K562 (cell line): ENCODE measurements around the gene SND1. TPM values are rescaled to one million over a fixed set of nuclear protein-coding genes. Genes with fewer than 3 reads are reported as not detected.

Source experiments
- ARID2 ChIP-seq: fragments of 450-650 bp; IDR thresholded peaks from 2 replicates; pipeline ENCODE4 v1.6.1; 2017; ENCODE audit warnings: antibody characterized with exemption, mild to moderate bottlenecking
- CBFB ChIP-seq: sonication (generic); formaldehyde crosslinking; IDR thresholded peaks from 2 replicates; pipeline ENCODE4 v1.4.0; 2020; ENCODE audit warnings: mild to moderate bottlenecking, missing genetic modification reagents
- CTBP1 ChIP-seq: fragments of 450-650 bp; IDR thresholded peaks from 2 replicates; pipeline ENCODE4 v1.6.1; 2016; ENCODE audit warnings: borderline replicate concordance
- CTCF ChIP-seq, 3 experiments: IDR thresholded peaks in 2 of 3; conservative IDR thresholded peaks in 1 of 3; 2 replicates each; pipeline ENCODE4 v1.5.1; 2011 to 2012; ENCODE audit warnings: low read length in 3 of 3, mild to moderate bottlenecking in 3 of 3, control low read depth in 2 of 3, improper control_type of control experiment in 1 of 3, inconsistent platforms in 1 of 3, low read depth in 1 of 3, mixed read lengths in 1 of 3, moderate library complexity in 1 of 3; ENCODE audit not compliant: insufficient read depth in 2 of 3
- FOS ChIP-seq: IDR thresholded peaks from 3 replicates; pipeline ENCODE4 v1.6.1; 2011; ENCODE audit not compliant: insufficient read length; ENCODE audit errors: extremely low read depth
- FOXK2 ChIP-seq, 2 experiments: fragments of 450-650 bp; IDR thresholded peaks in 1 of 2; conservative IDR thresholded peaks in 1 of 2; 2 replicates each; pipeline ENCODE4 v1.6.1; 2016; ENCODE audit warnings: low read depth in 2 of 2, mild to moderate bottlenecking in 1 of 2
- KDM1A ChIP-seq, 2 experiments: fragments of 450-650 bp; IDR thresholded peaks; 2 replicates each; pipeline ENCODE4 v1.6.1; 2016; ENCODE audit warnings: mild to moderate bottlenecking in 2 of 2
- MTA2 ChIP-seq: fragments of 450-650 bp; IDR thresholded peaks from 2 replicates; pipeline ENCODE4 v1.6.1; 2016; ENCODE audit warnings: low read depth
- MXI1 ChIP-seq: IDR thresholded peaks from 2 replicates; pipeline ENCODE4 v1.6.1; 2011; ENCODE audit warnings: low read depth, mild to moderate bottlenecking, improper control_type of control experiment, low read length
- MYNN ChIP-seq, 2 experiments: sonication (generic); formaldehyde crosslinking in 1 of 2; IDR thresholded peaks; 2 replicates each; pipeline versions ENCODE4 v1.5.0 to v1.6.1; 2016 to 2020; ENCODE audit warnings: antibody characterized with exemption in 1 of 2, missing genetic modification reagents in 1 of 2
- PKNOX1 ChIP-seq: fragments of 450-650 bp; IDR thresholded peaks from 2 replicates; pipeline ENCODE4 v1.6.1; 2016
- POLR2A ChIP-seq: fragments of 450-650 bp; conservative IDR thresholded peaks from 2 replicates; pipeline ENCODE4 v1.6.1; 2016
- POLR2B ChIP-seq: fragments of 450-650 bp; IDR thresholded peaks from 2 replicates; pipeline ENCODE4 v1.6.1; 2018; ENCODE audit warnings: low read depth; ENCODE audit not compliant: partially characterized antibody
- SP1 ChIP-seq: sonication (generic); formaldehyde crosslinking; IDR thresholded peaks from 2 replicates; pipeline ENCODE4 v1.8.1; 2022; ENCODE audit warnings: mild to moderate bottlenecking, missing genetic modification reagents
- SREBF2 ChIP-seq: sonication (generic); formaldehyde crosslinking; IDR thresholded peaks from 2 replicates; pipeline ENCODE4 v1.4.0; 2020; ENCODE audit warnings: mild to moderate bottlenecking, missing genetic modification reagents
- SUPT5H ChIP-seq: fragments of 450-650 bp; IDR thresholded peaks from 2 replicates; pipeline ENCODE4 v1.6.1; 2016
- THAP7 ChIP-seq: fragments of 250-450 bp; sonication (Bioruptor Pico); IDR thresholded peaks from 2 replicates; pipeline ENCODE4 v1.5.0; 2021
- TOE1 ChIP-seq, 2 experiments: fragments of 450-650 bp in 1 of 2; sonication (generic) in 1 of 2; formaldehyde crosslinking in 1 of 2; IDR thresholded peaks; 2 replicates each; pipeline versions ENCODE4 v1.7.1 to v1.8.0; 2016 to 2022; ENCODE audit warnings: borderline replicate concordance in 2 of 2, mild to moderate bottlenecking in 2 of 2, antibody characterized with exemption in 1 of 2, inconsistent platforms in 1 of 2, low read depth in 1 of 2, missing genetic modification reagents in 1 of 2, moderate library complexity in 1 of 2
- ZFP1 ChIP-seq: fragments of 450-650 bp; formaldehyde crosslinking; IDR thresholded peaks from 2 replicates; pipeline ENCODE4 v1.4.0; 2020; ENCODE audit warnings: mild to moderate bottlenecking, mixed read lengths
- ZFPM2 ChIP-seq: fragments of 250-450 bp; sonication (Bioruptor Pico); IDR thresholded peaks from 2 replicates; pipeline ENCODE4 v1.5.1; 2022; ENCODE audit warnings: mild to moderate bottlenecking
- ZNF175 ChIP-seq: fragments of 200-800 bp; sonication (Bioruptor generic); IDR thresholded peaks from 2 replicates; pipeline ENCODE4 v1.6.1; 2016; ENCODE audit warnings: low read depth, mild to moderate bottlenecking, missing genetic modification characterization, missing compliant biosample characterization
- ZNF197 ChIP-seq: fragments of 200-800 bp; sonication (Bioruptor generic); IDR thresholded peaks from 2 replicates; pipeline ENCODE4 v1.6.1; 2016; ENCODE audit warnings: low read depth, missing genetic modification characterization, missing compliant biosample characterization
- ZNF217 ChIP-seq: sonication (generic); formaldehyde crosslinking; IDR thresholded peaks from 2 replicates; pipeline ENCODE4 v1.8.0; 2022; ENCODE audit warnings: mild to moderate bottlenecking, missing genetic modification reagents
- ZNF696 ChIP-seq: fragments of 250-450 bp; sonication (Bioruptor Pico); conservative IDR thresholded peaks from 2 replicates; pipeline ENCODE4 v1.4.0; 2020; ENCODE audit warnings: mild to moderate bottlenecking, moderate library complexity
- ZNF76 ChIP-seq: fragments of 250-450 bp; sonication (Bioruptor Pico); IDR thresholded peaks from 2 replicates; pipeline ENCODE4 v1.4.0; 2020; ENCODE audit warnings: mild to moderate bottlenecking, moderate library complexity, borderline replicate concordance
- ZNF785 ChIP-seq: fragments of 250-450 bp; sonication (Bioruptor Pico); IDR thresholded peaks from 2 replicates; pipeline ENCODE4 v1.4.0; 2020; ENCODE audit warnings: mild to moderate bottlenecking
- polyA plus RNA-seq, 8 experiments: library from polyadenylated mRNA; depleted of rRNA in 4 of 8; stranded (reverse) in 5 of 8; unstranded in 3 of 8; fragments of >200 nt; fragmentation: Nextera tagmentation in 2 of 8; fragmentation: Illumina TruSeq in 1 of 8; extraction: Ambion mirVana in 2 of 8; extraction: Trizol in 1 of 8; gene quantifications; 2 replicates each; pipeline versions ENCODE4 v1.2.1 to v1.2.3, GENCODE V29; 2011 to 2014; ENCODE audit warnings: inconsistent platforms in 1 of 8, missing spikeins in 1 of 8
- total RNA-seq, 7 experiments: library from RNA; depleted of rRNA in 6 of 7; stranded (reverse); fragments of >200 nt in 6 of 7; fragmentation: Illumina TruSeq in 2 of 7; extraction: Trizol in 2 of 7; gene quantifications; 2 replicates each; pipeline versions ENCODE4 v1.2.1 to v1.2.3, GENCODE V29; 2011 to 2021; ENCODE audit warnings: low replicate concordance in 1 of 7

SND1 gene
- total and polyA plus RNA-seq, 9 of the 15 experiments (the other 6 are each of a cell fraction or from before 2014, with no cell fraction given), result 46.5 to 307 (median 191) TPM

GRCh38 chr7:127654404-127655394 lies 2.7 kb downstream of the SND1 start (continued):
- TF ChIP-seq KDM1A (IDR thresholded peaks at IDR 0.05) (peak; percentile 85 to 86), ZNF76 (CRISPR knock-in tag) (no peak), MYNN (IDR thresholded peaks at IDR 0.05) (no peak), MYNN (CRISPR knock-in tag; IDR thresholded peaks at IDR 0.05) (no peak), POLR2A (peak; percentile 25; the same call in 1 of the 2 replicates), CTCF (IDR thresholded peaks at IDR 0.05 in 2 of 3, conservative IDR thresholded peaks at IDR 0.05 in 1 of 3; ENCODE audit: insufficient read depth in 2 of 3, low read depth in 1 of 3, low read length in 3 of 3) (0 out of 6 replicates have a peak, but pooled peaks of 1 of the 3 experiments have one; percentile 7), TOE1 (IDR thresholded peaks at IDR 0.05; ENCODE audit: borderline replicate concordance) (no peak), TOE1 (CRISPR knock-in tag; IDR thresholded peaks at IDR 0.05; ENCODE audit: borderline replicate concordance, low read depth) (no peak), FOS (no peak), ZNF197 (CRISPR knock-in tag) (no peak), THAP7 (no peak), SUPT5H (no peak), ZFP1 (no peak), ZFPM2 (CRISPR knock-in tag) (no peak), CBFB (CRISPR knock-in tag) (no peak), POLR2B (peak; percentile 15), ZNF217 (no peak), ZNF175 (CRISPR knock-in tag) (no peak), FOXK2 (conservative IDR thresholded peaks at IDR 0.05 in 1 of 2, IDR thresholded peaks at IDR 0.05 in 1 of 2; ENCODE audit: low read depth in 2 of 2) (no peak), SP1 (CRISPR knock-in tag) (peak; percentile 31; the same call in 1 of the 2 replicates), CTBP1 (no peak), ZNF785 (CRISPR knock-in tag) (no peak), PKNOX1 (peak; percentile 81), ARID2 (no peak), MXI1 (no peak), SREBF2 (CRISPR knock-in tag) (no peak), MTA2 (no peak), ZNF696 (CRISPR knock-in tag) (no peak)
